ENCODE data around the gene BFAR. TPM values are rescaled to one million over a fixed set of nuclear protein-coding genes. Genes with fewer than 3 reads are reported as not detected.
A peak's percentile ranks its signal among the peaks of the same experiment; 100 is the strongest.
"Not testable (repeated sequence)": the region's sequence is repeated elsewhere in the genome, so short reads cannot be mapped to it uniquely, and the experiment has no call there.

The BFAR gene
- polyA plus RNA-seq, 2 of the 4 experiments (the other 2 are of a cell fraction) = 74.8 to 93.3 TPM

GRCh38 chr16:14629919-14630619 is 2.7 kb upstream of the BFAR start, which contains the start of gene PARN:
TSS of gene PARN (minus strand) at chr16:14630260. CDS start at chr16:14630125, 135 bp downstream.
- ChIA-PET POLR2A (interaction anchor here (0.6 to 1.4 kb wide), 8 partner anchors 10 to 344 kb away, joined by 3 to 10 read pairs (median 4); no protein-coding TSS in a partner anchor), CTCF (no interaction called here)
- Histone ChIP-seq H3K4me2 (peak within 1 kb of the TSS; percentile 86), H3K27ac (peak within 1 kb of the TSS; percentile 90 to 97), H3K4me3 (peak within 1 kb of the TSS; percentile 79), H3K9me3 (no peaks in the 10 kb centered on the region), H3K4me1 (peaks cover 35% of the 10 kb centered on the region)
- 2% methylated on average over 15 of the region's 51 CpGs for WGBS (ENCODE audit: missing lambda C conversion rate)
- ATAC-seq (peak; percentile 70 to 72), FAIRE-seq (no peak), DNase-seq (ENCODE audit: low read depth in 1 of 2, low spot score in 1 of 2) (peak; percentile 97 to 99)
- TF ChIP-seq MAFK (IDR thresholded peaks at IDR 0.05; ENCODE audit: partially characterized antibody) (peak; percentile 70), POLR2A (IDR thresholded peaks at IDR 0.05; ENCODE audit: low read length) (peak; percentile 80), PHF8 (IDR thresholded peaks at IDR 0.05; ENCODE audit: borderline replicate concordance, low read depth) (peak; percentile 91; the same call in 1 of the 2 replicates), JUN (IDR thresholded peaks at IDR 0.05) (peak; percentile 25 to 96; a peak in 4 of 5 replicates), HMGXB4 (CRISPR knock-in tag; IDR thresholded peaks at IDR 0.05; ENCODE audit: borderline replicate concordance) (peak; percentile 56; the same call in 1 of the 2 replicates), ZC3H11A (IDR thresholded peaks at IDR 0.05) (no peak), HOXB5 (CRISPR knock-in tag; IDR thresholded peaks at IDR 0.05) (no peak; the same call in 1 of the 2 replicates), E2F6 (IDR thresholded peaks at IDR 0.05; ENCODE audit: borderline replicate concordance, low read depth) (peak; percentile 65), MYC (IDR thresholded peaks at IDR 0.05; ENCODE audit: borderline replicate concordance, low read length) (peak; percentile 66; the same call in 1 of the 2 replicates), CEBPB (IDR thresholded peaks at IDR 0.05) (peak in 1 of 2 experiments; percentile 41; a peak in 1 of 4 replicates), ZSCAN20 (CRISPR knock-in tag; IDR thresholded peaks at IDR 0.05) (no peak), TFCP2L1 (CRISPR knock-in tag; IDR thresholded peaks at IDR 0.05) (peak; percentile 53; the same call in 1 of the 2 replicates)
- TF ChIP-seq, protein P1, sequence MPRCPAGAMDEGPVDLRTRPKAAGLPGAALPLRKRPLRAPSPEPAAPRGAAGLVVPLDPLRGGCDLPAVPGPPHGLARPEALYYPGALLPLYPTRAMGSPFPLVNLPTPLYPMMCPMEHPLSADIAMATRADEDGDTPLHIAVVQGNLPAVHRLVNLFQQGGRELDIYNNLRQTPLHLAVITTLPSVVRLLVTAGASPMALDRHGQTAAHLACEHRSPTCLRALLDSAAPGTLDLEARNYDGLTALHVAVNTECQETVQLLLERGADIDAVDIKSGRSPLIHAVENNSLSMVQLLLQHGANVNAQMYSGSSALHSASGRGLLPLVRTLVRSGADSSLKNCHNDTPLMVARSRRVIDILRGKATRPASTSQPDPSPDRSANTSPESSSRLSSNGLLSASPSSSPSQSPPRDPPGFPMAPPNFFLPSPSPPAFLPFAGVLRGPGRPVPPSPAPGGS (IDR thresholded peaks at IDR 0.05) = peak; percentile 81; the same call in 2 of the 3 replicates
- TF ChIP-seq, protein P2, sequence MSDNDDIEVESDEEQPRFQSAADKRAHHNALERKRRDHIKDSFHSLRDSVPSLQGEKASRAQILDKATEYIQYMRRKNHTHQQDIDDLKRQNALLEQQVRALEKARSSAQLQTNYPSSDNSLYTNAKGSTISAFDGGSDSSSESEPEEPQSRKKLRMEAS (IDR thresholded peaks at IDR 0.05) = peak; percentile 76

GRCh38 chr16:14630620-14631330 is 2.0 kb upstream of the BFAR start:
- H3K4me1 ChIP-seq = peaks cover 42% of the 10 kb centered on the region
- TF ChIP-seq CHD4 (IDR thresholded peaks at IDR 0.05; ENCODE audit: borderline replicate concordance) = peak; percentile 74; the same call in 1 of the 2 replicates
- FAIRE-seq; H3K9me3 ChIP-seq; ATAC-seq; DNase-seq (ENCODE audit: low read depth in 1 of 2, low spot score in 1 of 2); TF ChIP-seq FOSL2 (IDR thresholded peaks at IDR 0.05): not testable (repeated sequence)
- TF ChIP-seq FOSL2 (CRISPR knock-in tag; IDR thresholded peaks at IDR 0.05) = peak; percentile 63
- ChIA-PET CTCF (interaction anchor here (0.6 to 0.7 kb wide), 2 partner anchors 9 to 287 kb away, joined by 3 to 6 read pairs; no protein-coding TSS in a partner anchor), POLR2A (interaction anchor here (0.6 to 1.4 kb wide), 8 partner anchors 9 to 345 kb away, joined by 3 to 10 read pairs (median 4); no protein-coding TSS in a partner anchor)
- peak overlapping the region; percentile 74 for H3K4me2 ChIP-seq
- peak overlapping the region; percentile 79 for H3K4me3 ChIP-seq
- 55% methylated on average over 29 of the region's 29 CpGs for WGBS (ENCODE audit: missing lambda C conversion rate)
- peak overlapping the region; percentile 90 to 97 for H3K27ac ChIP-seq

Data from A549 (cell line).